ENCODE measurements around the gene CERS2.

Gene CERS2

DNA sequence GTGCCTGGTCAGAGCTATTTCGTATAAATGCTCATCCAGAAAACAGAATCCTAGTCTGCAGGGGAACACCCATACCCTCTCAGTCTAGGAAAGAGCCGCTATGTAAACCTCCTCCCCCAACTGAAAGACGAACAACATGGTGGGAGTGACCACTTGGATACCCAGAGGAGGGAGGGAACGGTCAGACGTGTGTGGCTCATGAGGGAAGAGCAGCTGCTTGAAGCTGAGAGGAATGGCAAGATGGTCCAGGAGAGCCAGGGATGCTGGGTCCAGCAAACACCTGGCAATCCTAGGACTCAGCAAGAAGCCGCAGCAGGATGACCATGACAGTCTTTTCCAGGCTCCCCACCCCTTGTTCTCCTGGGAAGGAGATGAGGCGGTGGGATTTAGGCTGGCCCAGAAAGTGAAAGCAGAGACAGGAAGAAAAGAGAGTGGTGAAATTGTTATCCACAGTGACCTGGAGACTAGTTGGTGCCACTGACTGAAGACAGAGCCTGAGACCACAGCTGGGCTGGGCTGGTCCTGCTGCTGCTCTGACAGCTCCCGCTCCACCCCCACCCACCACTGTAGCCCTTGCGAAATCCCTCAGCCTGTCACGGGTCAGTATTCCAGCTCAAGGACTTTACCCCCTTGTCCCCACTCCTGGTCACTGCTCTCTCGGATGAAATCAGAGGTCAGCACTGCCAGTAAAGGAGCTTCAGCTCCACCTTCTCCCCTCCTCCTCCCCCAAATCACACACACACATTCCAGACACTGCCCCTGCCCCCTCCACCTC lies 3.6 kb downstream of the CERS2 start:
- H3K4me1 ChIP-seq (ENCODE audit: control insufficient read depth in 2 of 2, insufficient read depth in 2 of 2, low read length in 2 of 2), result peaks cover 34 to 38% of the 10 kb centered on the region in 2 donors

GRCh38 chr1:150969626-150970025 lies 5.0 kb downstream of the CERS2 start:
- Histone ChIP-seq H3K9ac (ENCODE audit: low read depth in 1 of 2, low read length in 2 of 2) (no peak overlapping the region), H3K27ac (ENCODE audit: low read depth in 2 of 2, low read length in 2 of 2) (no peak overlapping the region), H3K9me3 (ENCODE audit: control insufficient read depth in 2 of 2, low read length in 2 of 2) (no peaks in the 10 kb centered on the region), H3K4me3 (ENCODE audit: low read length in 2 of 2) (no peak overlapping the region), H3K36me3 (ENCODE audit: control insufficient read depth in 2 of 2, insufficient read depth in 2 of 2, low read length in 2 of 2) (peaks cover 39 to 41% of the 10 kb centered on the region in 2 donors), H3K4me1 (ENCODE audit: control insufficient read depth in 2 of 2, insufficient read depth in 2 of 2, low read length in 2 of 2) (peaks cover 34 to 35% of the 10 kb centered on the region in 2 donors), H3K27me3 (ENCODE audit: control insufficient read depth in 2 of 2, insufficient read depth in 2 of 2, low read length in 2 of 2) (no peaks in the 10 kb centered on the region)

More for the DNA sequence above, 3.6 kb downstream of the CERS2 start:
- no peaks in the 10 kb centered on the region for H3K9me3 ChIP-seq (ENCODE audit: control insufficient read depth in 2 of 2, low read length in 2 of 2)
- H3K27me3 ChIP-seq (ENCODE audit: control insufficient read depth in 2 of 2, insufficient read depth in 2 of 2, low read length in 2 of 2), result no peaks in the 10 kb centered on the region
- peak overlapping the region; percentile 8 to 37 for H3K9ac ChIP-seq (ENCODE audit: low read depth in 1 of 2, low read length in 2 of 2)
- H3K4me3 ChIP-seq (ENCODE audit: low read length in 2 of 2), result peak overlapping the region in 1 of 2 donors; percentile 26
- peaks cover 29 to 30% of the 10 kb centered on the region in 2 donors for H3K36me3 ChIP-seq (ENCODE audit: control insufficient read depth in 2 of 2, insufficient read depth in 2 of 2, low read length in 2 of 2)
- peak overlapping the region; percentile 58 to 61 for H3K27ac ChIP-seq (ENCODE audit: low read depth in 2 of 2, low read length in 2 of 2)

DNA sequence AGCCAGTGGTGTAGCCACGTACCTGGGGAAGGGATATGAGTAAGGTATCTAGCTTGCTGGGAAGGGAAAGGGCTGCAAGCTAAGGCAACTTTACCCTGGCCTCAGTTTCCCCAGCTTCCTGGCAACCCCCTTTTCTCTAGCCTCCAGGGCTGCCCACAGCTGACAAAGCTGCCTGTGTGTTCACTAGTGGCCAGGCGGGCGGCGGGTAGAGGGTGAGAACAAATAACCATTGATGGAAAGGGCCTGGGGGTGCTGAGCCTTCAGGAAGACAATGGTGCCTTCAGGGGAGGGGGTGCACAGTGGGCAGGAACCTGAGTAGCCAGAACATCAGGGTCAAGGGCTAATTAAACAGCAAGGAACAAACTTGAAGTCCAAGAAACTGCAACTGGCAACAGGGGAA lies 6.1 kb downstream of the CERS2 start:
- H3K27ac ChIP-seq (ENCODE audit: low read depth in 2 of 2, low read length in 2 of 2), result no peak overlapping the region
- peaks cover 31% of the 10 kb centered on the region in 2 donors for H3K4me1 ChIP-seq (ENCODE audit: control insufficient read depth in 2 of 2, insufficient read depth in 2 of 2, low read length in 2 of 2)
- H3K9me3 ChIP-seq (ENCODE audit: control insufficient read depth in 2 of 2, low read length in 2 of 2), result no peaks in the 10 kb centered on the region
- H3K4me3 ChIP-seq (ENCODE audit: low read length in 2 of 2), result no peak overlapping the region
- peaks cover 50 to 53% of the 10 kb centered on the region in 2 donors for H3K36me3 ChIP-seq (ENCODE audit: control insufficient read depth in 2 of 2, insufficient read depth in 2 of 2, low read length in 2 of 2)
- no peak overlapping the region for H3K9ac ChIP-seq (ENCODE audit: low read depth in 1 of 2, low read length in 2 of 2)
- H3K27me3 ChIP-seq (ENCODE audit: control insufficient read depth in 2 of 2, insufficient read depth in 2 of 2, low read length in 2 of 2), result no peaks in the 10 kb centered on the region

DNA sequence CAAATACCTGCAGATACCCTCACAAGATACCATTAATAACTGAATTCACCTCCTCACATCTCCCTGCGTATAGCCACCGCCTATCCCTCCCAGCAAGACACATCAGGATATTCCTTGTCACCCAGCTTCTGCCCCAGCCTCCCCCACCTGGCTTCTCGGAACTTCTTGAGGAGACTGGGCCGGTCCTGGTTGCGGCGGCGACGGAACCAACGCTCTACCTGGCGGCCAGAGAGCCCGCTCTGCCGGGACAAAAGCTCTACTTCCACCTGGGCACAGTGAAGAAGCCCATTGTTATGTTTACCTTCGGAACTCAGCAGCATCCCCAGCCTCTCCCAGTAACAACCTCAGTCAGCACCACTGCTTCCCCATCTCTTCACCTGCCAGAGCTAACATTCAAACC lies 6.7 kb downstream of the CERS2 start:
- H3K27me3 ChIP-seq (ENCODE audit: control insufficient read depth in 2 of 2, insufficient read depth in 2 of 2, low read length in 2 of 2), result no peaks in the 10 kb centered on the region
- H3K27ac ChIP-seq (ENCODE audit: low read depth in 2 of 2, low read length in 2 of 2), result no peak overlapping the region
- H3K36me3 ChIP-seq (ENCODE audit: control insufficient read depth in 2 of 2, insufficient read depth in 2 of 2, low read length in 2 of 2), result peaks cover 56 to 58% of the 10 kb centered on the region in 2 donors
- no peak overlapping the region for H3K9ac ChIP-seq (ENCODE audit: low read depth in 1 of 2, low read length in 2 of 2)
- no peak overlapping the region for H3K4me3 ChIP-seq (ENCODE audit: low read length in 2 of 2)
- H3K4me1 ChIP-seq (ENCODE audit: control insufficient read depth in 2 of 2, insufficient read depth in 2 of 2, low read length in 2 of 2), result peaks cover 25 to 26% of the 10 kb centered on the region in 2 donors
- H3K9me3 ChIP-seq (ENCODE audit: control insufficient read depth in 2 of 2, low read length in 2 of 2), result no peaks in the 10 kb centered on the region

GRCh38 chr1:150966011-150966410 lies 8.6 kb downstream of the CERS2 start:
- Histone ChIP-seq H3K4me3 (ENCODE audit: low read length in 2 of 2) (no peak overlapping the region), H3K27ac (ENCODE audit: low read depth in 2 of 2, low read length in 2 of 2) (no peak overlapping the region), H3K4me1 (ENCODE audit: control insufficient read depth in 2 of 2, insufficient read depth in 2 of 2, low read length in 2 of 2) (peaks cover 6 to 7% of the 10 kb centered on the region in 2 donors), H3K36me3 (ENCODE audit: control insufficient read depth in 2 of 2, insufficient read depth in 2 of 2, low read length in 2 of 2) (peaks cover 68 to 75% of the 10 kb centered on the region in 2 donors), H3K9ac (ENCODE audit: low read depth in 1 of 2, low read length in 2 of 2) (no peak overlapping the region), H3K27me3 (ENCODE audit: control insufficient read depth in 2 of 2, insufficient read depth in 2 of 2, low read length in 2 of 2) (no peaks in the 10 kb centered on the region), H3K9me3 (ENCODE audit: control insufficient read depth in 2 of 2, low read length in 2 of 2) (no peaks in the 10 kb centered on the region)

GRCh38 chr1:150965605-150966004 lies 9.0 kb downstream of the CERS2 start:
- Histone ChIP-seq H3K9me3 (ENCODE audit: control insufficient read depth in 2 of 2, low read length in 2 of 2) (no peaks in the 10 kb centered on the region), H3K27ac (ENCODE audit: low read depth in 2 of 2, low read length in 2 of 2) (no peak overlapping the region), H3K4me1 (ENCODE audit: control insufficient read depth in 2 of 2, insufficient read depth in 2 of 2, low read length in 2 of 2) (peaks cover 2 to 3% of the 10 kb centered on the region in 2 donors), H3K4me3 (ENCODE audit: low read length in 2 of 2) (no peak overlapping the region), H3K9ac (ENCODE audit: low read depth in 1 of 2, low read length in 2 of 2) (no peak overlapping the region), H3K27me3 (ENCODE audit: control insufficient read depth in 2 of 2, insufficient read depth in 2 of 2, low read length in 2 of 2) (no peaks in the 10 kb centered on the region), H3K36me3 (ENCODE audit: control insufficient read depth in 2 of 2, insufficient read depth in 2 of 2, low read length in 2 of 2) (peaks cover 72 to 79% of the 10 kb centered on the region in 2 donors)

GRCh38 chr1:150964164-150964489 lies 10.5 kb downstream of the CERS2 start:
- H3K4me1 ChIP-seq (ENCODE audit: control insufficient read depth in 2 of 2, insufficient read depth in 2 of 2, low read length in 2 of 2), result no peaks in the 10 kb centered on the region
- no peak overlapping the region for H3K27ac ChIP-seq (ENCODE audit: low read depth in 2 of 2, low read length in 2 of 2)
- H3K9ac ChIP-seq (ENCODE audit: low read depth in 1 of 2, low read length in 2 of 2), result no peak overlapping the region
- no peak overlapping the region for H3K4me3 ChIP-seq (ENCODE audit: low read length in 2 of 2)
- no peaks in the 10 kb centered on the region for H3K27me3 ChIP-seq (ENCODE audit: control insufficient read depth in 2 of 2, insufficient read depth in 2 of 2, low read length in 2 of 2)
- H3K36me3 ChIP-seq (ENCODE audit: control insufficient read depth in 2 of 2, insufficient read depth in 2 of 2, low read length in 2 of 2), result peaks cover 80 to 87% of the 10 kb centered on the region in 2 donors
- H3K9me3 ChIP-seq (ENCODE audit: control insufficient read depth in 2 of 2, low read length in 2 of 2), result no peaks in the 10 kb centered on the region

DNA sequence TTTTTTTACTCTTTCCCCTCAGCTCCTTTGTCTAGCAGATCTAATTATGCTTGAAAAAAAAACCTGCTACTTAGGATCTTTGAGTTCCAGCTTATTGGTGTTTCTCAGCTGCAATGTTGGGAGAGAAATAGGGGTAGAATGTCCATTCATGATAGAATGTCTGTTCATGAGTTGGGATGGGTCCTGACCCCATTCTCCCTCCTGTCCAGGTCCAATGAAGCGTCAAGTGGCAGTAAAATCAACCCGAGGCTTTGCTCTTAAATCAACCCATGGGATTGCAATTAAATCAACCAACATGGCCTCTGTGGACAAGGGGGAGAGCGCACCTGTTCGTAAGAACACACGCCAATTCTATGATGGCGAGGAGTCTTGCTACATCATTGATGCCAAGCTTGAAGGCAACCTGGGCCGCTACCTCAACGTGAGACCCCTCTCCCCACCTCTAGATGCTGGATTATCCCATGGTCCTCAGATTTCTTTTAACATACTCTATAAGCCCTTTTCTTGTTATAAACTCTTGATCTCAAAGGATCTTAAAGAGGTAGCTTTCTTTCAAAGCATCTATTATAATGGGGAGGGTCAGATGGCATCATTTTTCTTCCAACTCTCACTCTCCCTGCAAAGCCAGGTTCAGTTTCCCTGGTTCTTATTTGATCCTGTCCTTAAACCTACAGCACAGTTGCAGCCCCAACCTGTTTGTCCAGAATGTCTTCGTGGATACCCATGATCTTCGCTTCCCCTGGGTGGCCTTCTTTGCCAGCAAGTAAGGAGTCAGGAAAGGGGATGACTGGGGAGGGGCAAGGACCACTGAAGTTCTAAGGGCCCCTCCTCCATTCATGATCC lies 11.1 kb downstream of the CERS2 start:
- Histone ChIP-seq H3K27ac (ENCODE audit: low read depth in 2 of 2, low read length in 2 of 2) (no peak overlapping the region), H3K27me3 (ENCODE audit: control insufficient read depth in 2 of 2, insufficient read depth in 2 of 2, low read length in 2 of 2) (no peaks in the 10 kb centered on the region), H3K4me1 (ENCODE audit: control insufficient read depth in 2 of 2, insufficient read depth in 2 of 2, low read length in 2 of 2) (no peaks in the 10 kb centered on the region), H3K9ac (ENCODE audit: low read depth in 1 of 2, low read length in 2 of 2) (no peak overlapping the region), H3K9me3 (ENCODE audit: control insufficient read depth in 2 of 2, low read length in 2 of 2) (no peaks in the 10 kb centered on the region), H3K36me3 (ENCODE audit: control insufficient read depth in 2 of 2, insufficient read depth in 2 of 2, low read length in 2 of 2) (peaks cover 76 to 88% of the 10 kb centered on the region in 2 donors), H3K4me3 (ENCODE audit: low read length in 2 of 2) (no peak overlapping the region)

DNA sequence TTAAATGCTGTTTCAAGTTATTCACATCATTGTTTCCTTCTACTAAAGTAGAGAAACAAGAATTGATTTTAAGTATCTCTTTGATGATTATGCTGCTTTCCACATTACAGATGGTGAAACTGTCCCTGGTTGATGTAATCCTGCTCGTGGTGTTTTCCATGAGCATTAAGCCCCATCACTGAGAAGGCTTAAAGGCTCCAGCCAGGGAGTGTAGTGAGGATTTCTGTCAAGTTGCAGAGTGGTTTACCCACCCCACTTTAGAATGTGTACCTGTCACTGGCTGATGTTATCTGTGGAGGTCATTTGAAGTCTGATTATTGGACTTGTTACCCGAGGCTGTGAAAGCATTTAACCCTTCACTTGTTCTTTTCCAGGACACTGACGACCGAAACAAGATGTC lies 12.9 kb downstream of the CERS2 start:
- no peaks in the 10 kb centered on the region for H3K27me3 ChIP-seq (ENCODE audit: control insufficient read depth in 2 of 2, insufficient read depth in 2 of 2, low read length in 2 of 2)
- no peaks in the 10 kb centered on the region for H3K4me1 ChIP-seq (ENCODE audit: control insufficient read depth in 2 of 2, insufficient read depth in 2 of 2, low read length in 2 of 2)
- no peak overlapping the region for H3K9ac ChIP-seq (ENCODE audit: low read depth in 1 of 2, low read length in 2 of 2)
- H3K36me3 ChIP-seq (ENCODE audit: control insufficient read depth in 2 of 2, insufficient read depth in 2 of 2, low read length in 2 of 2), result peaks cover 60 to 70% of the 10 kb centered on the region in 2 donors
- H3K27ac ChIP-seq (ENCODE audit: low read depth in 2 of 2, low read length in 2 of 2), result no peak overlapping the region
- H3K4me3 ChIP-seq (ENCODE audit: low read length in 2 of 2), result no peak overlapping the region
- H3K9me3 ChIP-seq (ENCODE audit: control insufficient read depth in 2 of 2, low read length in 2 of 2), result no peaks in the 10 kb centered on the region

DNA sequence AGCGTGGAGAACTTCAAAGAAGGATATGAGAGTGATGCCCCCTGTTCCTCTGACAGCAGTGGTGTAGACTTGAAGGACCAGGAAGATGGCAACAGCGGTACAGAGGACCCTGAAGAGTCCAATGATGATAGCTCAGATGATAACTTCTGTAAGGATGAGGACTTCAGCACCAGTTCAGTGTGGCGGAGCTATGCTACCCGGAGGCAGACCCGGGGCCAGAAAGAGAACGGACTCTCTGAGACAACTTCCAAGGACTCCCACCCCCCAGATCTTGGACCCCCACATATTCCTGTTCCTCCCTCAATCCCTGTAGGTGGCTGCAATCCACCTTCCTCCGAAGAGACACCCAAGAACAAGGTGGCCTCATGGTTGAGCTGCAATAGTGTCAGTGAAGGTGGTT lies 14.0 kb downstream of the CERS2 start:
- H3K36me3 ChIP-seq (ENCODE audit: control insufficient read depth in 2 of 2, insufficient read depth in 2 of 2, low read length in 2 of 2), result peaks cover 49 to 62% of the 10 kb centered on the region in 2 donors
- no peaks in the 10 kb centered on the region for H3K4me1 ChIP-seq (ENCODE audit: control insufficient read depth in 2 of 2, insufficient read depth in 2 of 2, low read length in 2 of 2)
- H3K9ac ChIP-seq (ENCODE audit: low read depth in 1 of 2, low read length in 2 of 2), result no peak overlapping the region
- no peaks in the 10 kb centered on the region for H3K27me3 ChIP-seq (ENCODE audit: control insufficient read depth in 2 of 2, insufficient read depth in 2 of 2, low read length in 2 of 2)
- H3K9me3 ChIP-seq (ENCODE audit: control insufficient read depth in 2 of 2, low read length in 2 of 2), result no peaks in the 10 kb centered on the region
- H3K4me3 ChIP-seq (ENCODE audit: low read length in 2 of 2), result no peak overlapping the region
- no peak overlapping the region for H3K27ac ChIP-seq (ENCODE audit: low read depth in 2 of 2, low read length in 2 of 2)
